ENCODE measurements around the gene SREBF2.
A peak's percentile ranks its signal among the peaks of the same experiment; 100 is the strongest.

SREBF2 gene

DNA sequence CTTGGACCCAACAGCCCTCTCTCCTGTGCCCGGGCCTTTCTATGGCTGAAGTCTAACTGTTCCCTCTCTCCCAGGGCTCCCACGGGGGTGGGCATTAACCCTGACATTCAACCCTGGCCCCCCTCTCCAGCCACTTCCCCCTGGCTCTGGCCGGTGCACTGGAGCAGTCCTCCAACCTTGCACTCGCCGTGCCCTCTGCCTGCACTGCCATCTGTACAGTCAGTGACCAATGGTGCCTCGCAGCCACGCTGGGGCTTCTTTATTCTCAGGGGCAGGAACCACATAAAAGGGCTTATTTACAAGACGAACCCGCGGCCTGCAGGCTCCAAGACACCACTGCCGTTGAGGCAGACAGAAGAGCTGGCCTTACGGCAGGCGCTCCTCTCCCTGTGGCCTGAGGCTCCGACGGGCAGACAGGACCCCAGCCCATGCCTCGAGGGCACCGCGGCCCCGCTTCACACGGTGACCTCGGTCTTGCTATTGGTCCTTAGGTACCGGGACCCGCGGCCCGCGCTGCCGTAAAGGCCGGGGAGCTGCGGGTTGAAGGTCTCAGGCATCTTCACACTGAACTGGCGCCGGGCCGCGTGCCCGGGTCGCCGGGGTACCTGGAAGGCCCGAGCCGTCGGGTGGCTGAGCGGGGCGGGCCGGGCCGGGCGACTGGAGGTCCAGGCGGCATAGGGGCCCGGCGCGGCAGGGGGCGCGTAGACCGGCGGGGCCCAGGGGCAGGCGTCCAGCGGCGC is 76.6 kb downstream of the SREBF2 start:
- no peak for DNase-seq

DNA sequence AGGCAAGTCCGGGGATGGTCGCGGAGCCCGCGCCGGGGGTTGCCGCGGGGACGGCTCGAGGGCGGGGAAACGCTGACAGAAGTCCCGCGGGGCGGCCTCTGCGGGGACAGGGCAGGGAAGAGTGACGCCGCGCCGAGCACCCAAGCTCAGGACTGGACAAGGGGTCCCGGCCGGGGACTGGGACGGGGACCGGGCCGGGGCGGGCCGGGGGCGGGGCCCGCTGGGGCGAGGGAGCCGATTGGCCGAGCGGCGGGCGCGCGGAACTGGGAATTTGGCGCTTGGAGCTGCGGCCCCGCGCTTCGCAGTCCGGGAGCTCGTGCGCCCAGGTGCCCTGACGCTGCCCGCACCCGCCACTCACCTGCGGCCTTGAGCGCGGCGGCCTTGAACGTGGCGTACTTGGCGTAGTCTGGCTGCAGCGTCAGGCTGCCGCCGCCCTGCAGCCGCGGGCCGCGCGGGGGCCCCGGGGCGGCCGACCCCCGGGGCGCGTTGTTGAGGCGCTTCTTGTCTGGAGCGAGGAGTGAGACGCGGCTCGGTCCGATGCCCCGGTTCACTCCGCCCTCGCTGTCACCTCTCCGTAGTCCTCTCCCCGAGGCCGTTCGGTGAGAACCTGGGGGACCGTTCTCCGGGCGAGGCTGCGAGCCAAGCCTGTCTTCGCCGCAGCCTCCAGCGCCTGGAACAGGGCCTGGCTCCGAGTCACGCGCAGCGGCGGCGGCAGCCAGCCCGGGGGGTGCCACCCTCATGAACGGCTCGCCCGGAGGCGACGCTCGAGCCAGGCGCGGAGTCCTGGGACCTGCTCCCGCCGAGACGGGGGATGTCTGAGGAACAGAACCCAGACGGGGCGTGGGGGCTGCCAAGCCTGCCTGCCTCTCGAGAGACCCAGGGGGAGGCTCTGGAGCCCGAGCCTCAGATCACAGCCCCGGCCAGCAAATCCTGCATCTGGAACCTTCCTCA is 77.4 kb downstream of the SREBF2 start:
- peak; percentile 23 for DNase-seq

DNA sequence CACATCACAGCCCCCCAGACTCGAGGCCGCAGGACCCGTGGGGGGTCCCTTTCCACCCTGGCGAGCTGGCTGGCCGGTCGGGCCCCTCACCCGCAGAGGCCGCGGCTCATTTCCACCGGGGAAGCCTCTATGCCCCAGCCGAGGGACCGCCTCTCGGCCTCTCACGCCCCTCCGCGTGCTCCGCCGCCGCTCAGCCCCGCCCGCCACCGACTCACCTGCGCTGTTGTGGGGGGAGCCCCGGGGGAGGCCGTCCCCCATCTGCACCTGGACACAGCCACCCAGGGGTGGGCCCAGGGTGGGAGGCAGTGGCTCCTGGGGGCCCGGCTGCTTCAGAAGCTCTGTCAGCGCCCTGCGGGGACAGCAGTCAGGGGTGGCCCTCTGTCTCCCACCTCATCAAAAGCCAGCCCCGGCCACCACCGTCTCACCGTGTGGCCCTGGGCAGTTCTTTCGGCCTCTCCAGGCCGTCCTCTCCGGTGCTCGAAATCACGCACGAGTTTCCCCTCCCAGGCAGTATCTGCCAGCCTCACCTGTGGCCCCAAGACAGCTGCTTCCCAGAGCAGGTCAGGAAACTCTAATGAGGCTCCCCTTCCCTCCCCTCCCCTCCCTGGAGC is 78.2 kb downstream of the SREBF2 start:
- no peak for DNase-seq

DNA sequence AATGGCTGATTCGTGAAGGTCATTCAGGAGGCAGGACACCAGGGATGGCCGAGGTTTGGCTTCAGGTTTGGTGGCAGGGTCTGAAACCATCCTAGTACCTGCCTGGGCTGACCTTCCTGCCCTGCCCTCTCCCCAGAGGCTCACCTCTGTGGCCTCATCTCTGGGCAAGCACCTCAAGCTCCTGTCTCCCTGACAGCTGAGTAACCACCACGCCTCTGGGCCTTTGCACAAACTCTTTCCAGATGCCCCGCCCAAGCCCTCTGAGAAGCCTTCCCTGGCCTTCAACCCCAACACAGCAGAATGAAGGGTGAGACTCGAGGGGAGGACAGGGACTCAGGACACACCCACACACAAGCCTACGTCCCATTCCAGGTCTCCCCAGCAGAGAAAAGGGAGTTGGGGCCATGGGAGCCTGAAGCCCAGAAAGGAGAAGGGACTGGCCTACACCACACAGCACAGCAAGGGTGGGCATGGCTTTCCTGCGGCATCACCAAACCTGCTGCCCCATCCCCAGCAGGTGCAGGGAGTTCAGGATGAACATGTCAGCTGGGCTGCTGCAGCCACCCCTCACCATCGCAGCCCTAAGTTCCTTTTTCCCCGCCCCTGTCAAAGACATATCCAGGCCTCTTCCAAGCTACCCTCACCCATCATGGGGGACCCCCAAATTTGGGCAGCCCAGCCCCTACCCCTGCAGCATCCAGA is 79.6 kb downstream of the SREBF2 start:
- no peak for DNase-seq

DNA sequence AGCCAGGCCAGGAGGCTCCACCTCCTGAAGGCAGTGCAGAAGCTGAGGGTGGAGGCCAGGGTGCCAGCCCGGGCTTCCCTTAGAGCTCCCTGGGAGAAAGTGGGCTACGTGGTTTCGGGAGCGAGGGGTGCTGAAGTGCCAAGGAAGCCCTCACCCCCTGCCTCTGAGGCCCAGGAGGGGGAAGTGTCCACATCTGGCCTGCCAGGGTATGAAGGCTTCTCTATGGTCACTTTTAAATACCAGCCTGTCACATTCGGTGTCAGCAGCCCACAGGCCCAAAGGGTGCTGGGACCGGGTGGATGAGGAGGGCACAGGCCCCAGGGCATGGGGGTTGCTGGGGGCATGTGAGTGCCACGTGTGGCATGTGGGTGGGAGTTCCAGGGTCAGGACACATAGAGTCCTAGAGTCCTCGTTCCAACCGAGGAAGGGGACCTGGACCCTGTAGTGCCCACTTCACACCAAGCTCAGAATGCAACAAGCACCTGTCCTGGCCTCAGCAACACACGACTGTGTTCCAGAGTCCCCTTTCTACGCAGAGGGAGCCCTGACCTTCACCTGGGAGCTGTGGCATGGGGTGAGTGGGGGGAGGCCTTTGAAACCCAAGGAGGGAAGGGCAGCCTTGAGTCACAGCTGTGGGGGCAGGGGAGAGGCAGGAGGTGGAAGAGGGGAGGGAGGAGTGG is 80.3 kb downstream of the SREBF2 start:
- no peak for DNase-seq

DNA sequence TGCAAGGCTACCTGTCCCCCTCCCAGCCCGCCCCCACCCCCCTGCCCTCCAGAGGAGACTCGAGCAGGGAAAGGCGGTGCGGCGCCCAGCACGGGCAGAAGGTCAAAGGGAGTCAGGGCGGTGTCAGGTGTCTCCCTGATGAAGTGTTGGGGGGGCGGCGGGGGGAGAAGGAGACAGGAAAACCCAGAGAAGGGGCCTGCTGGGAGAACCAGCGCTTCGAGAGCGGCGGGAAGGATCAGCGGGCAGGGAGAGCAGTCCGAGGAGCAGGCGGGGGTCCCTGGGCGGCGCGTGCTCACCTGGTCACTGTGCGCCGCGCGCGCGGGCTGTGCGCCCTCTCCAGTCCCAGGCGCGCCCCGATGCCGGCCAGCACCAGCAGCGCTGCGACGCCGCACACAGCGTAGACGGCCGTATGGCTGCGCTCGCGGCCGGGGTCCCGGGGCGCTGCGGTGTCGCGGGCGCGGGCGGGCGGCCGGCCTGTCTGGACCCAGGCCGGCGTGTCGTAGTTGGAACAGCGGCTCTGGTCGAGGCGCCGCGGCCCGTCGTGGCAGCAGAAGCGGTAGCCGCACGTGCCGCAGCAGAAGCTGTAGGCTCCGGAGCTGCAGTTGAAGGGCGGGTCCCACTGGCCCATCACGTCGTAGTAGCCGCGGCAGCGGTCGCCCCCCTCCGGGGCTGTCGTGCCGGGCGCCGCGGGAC is 81.1 kb downstream of the SREBF2 start:
- DNase-seq = no peak

DNA sequence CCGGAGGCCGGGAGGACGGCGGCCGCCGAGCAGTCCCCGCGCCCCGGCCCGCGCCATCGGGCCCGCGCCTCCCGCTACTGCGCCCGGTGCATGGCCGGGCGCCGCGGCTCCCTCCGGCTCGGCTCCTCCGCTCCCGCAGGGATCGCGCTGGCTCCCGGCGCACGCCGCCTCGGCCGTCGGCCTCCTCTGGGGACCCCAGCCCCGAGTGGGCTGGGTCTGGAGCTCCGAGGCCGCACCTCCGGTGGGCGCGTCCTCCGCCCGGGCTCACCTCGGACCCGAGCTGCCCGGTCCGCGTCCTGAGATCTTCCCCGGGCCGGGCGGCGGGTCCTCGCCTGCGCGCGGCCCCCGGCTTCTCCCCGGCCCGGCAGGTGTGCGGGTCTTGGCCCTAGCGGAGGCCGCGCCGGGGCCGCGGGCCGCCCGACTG is 81.7 kb downstream of the SREBF2 start:
- no peak for DNase-seq

DNA sequence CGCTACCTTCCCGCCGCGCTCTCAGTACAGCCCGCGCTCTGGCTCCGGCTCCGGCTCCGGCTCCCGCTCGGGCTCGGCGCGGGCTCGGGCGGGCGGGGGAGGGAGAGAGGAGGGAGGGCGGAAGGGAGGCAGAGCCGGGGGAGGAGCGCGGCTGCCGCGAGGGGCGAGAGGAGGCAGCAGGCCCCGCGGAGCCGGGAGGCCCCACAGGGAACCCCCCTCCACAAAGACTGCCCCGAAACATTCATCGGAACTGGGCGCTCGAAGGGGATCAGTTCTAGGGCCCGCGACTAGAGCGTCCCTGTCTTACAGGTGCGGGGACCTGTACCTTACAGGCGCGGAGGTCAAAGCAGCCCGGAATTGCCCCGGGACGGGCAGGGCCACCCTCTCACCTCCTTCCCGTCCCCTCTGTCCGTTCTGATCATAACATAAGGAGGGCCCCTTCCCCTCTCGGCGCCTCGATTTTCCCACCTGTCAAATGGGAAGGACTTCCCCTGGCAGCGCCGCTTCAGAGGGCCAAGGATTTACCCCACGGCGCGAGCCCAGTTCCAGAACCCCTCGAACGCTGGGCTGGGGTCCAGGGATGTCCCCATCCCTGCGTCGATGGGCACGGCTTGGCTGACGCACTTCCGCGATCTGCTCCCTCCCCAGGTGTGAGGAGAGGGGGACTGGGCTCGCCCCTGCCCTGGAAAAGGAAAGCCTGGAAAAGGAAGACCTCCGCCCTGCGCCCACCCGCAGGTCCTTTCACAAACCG is 82.3 kb downstream of the SREBF2 start, which contains the start of gene SHISA8:
Gene SHISA8 (minus strand): TSS at position 40 of the 751 bp plus-strand sequence. CDS start 407 bp downstream, outside the sequence.
- peak; percentile 59 for DNase-seq

DNA sequence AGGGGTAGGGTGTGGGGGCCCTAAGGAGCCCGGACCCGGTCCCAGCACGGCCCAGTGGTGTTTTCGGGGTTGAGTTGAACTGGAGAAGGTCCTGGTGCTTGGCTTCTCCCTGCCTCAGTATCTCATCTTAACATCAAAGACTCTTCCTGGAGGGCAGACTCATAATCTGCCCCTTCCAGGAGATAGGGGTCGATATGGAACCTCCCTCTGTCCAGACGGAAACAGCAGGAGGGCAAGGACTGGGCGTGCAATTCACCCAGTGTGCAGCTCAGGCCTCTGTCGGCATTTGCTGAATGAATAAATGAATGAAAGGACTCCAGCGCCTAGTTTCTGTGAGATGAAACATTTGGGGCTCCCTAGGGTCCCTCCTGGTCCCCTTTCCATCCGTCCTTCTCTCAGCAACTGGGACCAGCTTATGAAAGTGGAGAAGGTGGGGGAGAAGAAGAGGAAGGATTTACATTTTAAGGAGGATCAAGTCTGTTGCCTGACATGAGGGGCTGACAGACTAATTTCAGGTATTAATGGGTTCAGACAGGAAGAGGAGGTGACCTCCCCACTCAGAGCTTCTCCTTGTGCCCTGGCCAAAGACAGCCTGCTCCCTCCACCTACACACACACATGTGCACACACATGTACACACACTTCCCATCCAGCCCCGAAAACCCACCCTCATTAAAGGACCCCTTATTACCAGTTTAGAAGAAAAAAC is 83.0 kb downstream of the SREBF2 start:
- DNase-seq = no peak

DNA sequence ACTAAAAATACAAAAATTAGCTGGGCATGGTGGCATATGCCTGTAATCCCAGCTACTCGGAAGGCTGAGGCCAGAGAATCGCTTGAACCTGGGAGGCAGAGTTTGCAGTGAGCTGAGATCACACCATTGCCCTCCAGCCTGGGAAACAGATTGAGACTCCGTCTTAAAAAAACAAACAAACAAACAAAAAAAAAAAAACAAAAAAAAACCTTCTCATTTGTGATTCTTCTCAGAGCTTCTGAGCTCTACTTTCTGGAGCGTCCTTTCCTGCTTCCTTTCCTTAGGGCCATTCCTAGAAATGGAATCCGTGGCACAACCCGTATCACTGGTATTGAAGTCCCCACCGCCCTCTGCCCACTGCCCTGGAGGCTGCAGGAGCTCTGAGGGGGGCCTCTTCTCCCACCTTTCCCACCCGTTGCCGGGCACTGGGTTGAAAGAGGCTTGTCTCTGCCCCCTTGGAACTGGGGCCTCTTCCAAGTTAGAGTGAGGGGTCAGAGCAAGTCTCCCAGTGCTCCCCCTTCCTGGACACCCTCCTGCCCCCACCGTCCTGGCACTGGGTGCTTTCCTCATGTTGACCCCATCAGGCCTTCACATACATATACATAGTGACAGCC is 83.9 kb downstream of the SREBF2 start:
- DNase-seq = no peak

DNA sequence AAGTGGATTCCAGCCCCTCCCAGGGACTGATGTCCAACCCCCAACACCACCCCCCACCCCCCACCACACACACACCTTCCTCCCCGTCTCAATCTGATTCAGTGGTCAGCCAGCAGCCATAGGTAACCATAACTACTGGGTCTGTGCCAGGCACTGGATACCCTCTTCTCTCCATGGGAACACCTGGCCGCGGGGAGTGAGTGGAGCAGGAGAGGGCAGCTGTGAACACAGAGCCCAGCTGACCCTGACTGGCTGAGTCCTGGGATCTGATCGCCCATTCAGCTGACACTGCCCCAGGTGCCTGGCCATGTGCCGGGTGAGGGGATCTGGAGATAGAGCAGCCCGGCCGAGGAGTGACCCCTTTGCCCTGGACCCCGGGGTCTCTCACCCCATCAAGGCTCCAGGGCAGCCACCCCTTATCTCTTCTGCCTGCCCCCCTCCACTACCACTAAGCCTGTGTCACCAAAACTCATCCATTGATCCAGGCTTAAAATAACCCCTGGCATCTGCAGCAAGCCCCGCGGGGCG is 84.5 kb downstream of the SREBF2 start:
- DNase-seq = no peak

DNA sequence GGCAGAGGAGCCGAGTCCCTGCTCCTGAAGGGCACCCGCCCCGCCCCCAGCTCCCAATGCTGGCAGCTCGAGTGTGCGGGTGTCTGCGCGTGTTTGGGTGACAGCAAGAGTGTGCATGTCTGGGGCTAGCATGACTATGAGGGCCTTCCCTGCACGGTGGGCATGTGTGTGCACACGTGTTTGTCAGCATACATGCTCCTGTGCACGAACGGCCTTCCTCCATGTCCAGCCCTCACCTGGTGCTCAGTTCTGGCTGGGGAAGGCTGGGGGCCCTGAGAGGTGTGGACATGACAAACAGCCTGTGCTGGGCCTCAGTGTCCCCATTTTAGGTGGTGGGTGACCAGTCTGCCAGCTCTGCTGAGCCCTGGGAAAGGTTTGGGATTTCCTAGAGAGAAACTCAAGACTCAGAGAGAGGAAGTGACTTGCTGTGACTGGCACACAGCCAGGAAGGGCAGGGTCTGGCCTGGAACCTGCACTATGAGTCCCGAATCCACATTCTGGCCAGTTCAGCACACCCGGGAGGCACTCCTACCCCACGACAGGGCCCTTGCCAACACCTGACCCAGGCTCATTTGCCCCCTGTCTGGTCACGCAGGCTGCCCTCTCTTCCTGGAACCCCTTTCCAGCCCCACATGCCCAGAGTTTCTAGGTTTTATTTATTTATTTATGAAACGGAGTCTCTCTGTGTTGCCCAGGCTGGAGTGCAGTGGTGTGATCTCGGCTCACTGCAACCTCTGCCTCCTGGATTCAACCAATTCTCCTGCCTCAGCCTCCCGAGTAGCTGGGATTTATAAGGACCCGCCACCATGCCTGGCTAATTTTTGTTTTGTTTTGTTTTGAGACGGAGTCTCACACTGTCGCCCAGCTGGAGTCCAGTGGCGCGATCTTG is 85.2 kb downstream of the SREBF2 start:
- no peak for DNase-seq

DNA sequence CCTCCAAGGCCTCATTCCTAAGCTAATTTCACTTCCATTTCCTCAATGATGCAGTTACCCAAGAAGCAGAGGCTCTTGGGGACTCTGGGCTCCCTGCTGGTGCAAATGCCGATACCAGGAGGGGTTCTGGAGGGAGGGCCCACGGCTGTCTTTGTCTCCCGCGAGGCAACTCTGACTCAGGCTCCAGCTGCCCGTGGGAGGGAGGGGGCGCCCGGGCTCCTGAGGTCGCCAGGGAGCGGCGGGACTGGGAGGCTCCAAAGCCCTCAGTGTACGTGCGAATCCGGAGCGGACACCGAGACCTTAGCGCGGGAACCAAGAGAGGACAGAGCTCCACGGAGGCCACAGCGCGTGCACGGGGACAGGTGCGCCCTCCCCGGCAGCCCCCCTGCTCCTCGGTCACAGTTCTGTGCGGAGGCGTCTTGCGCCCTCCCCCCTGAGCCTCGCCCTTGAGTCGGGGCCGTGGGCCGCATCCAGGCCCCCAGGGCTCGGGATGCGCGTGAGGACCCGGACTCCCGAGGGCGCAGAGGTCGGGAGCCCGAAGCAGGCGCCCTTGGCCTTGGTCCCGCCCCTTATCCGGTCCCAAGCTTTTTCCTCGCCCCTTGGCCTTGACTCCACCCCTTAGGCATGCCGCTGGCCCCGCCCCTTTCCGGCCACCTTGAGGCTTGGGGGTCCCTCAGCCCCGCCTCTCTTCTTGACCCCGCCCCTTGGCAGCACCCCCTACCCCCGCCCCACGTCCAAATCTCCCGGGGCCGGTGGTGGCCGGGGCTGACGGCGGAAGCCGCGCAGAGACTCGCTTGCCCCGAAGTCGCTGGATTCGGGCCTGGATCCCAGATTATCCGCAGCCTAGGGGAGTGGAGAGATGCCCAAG is 86.7 kb downstream of the SREBF2 start:
- peak; percentile 16 for DNase-seq

DNA sequence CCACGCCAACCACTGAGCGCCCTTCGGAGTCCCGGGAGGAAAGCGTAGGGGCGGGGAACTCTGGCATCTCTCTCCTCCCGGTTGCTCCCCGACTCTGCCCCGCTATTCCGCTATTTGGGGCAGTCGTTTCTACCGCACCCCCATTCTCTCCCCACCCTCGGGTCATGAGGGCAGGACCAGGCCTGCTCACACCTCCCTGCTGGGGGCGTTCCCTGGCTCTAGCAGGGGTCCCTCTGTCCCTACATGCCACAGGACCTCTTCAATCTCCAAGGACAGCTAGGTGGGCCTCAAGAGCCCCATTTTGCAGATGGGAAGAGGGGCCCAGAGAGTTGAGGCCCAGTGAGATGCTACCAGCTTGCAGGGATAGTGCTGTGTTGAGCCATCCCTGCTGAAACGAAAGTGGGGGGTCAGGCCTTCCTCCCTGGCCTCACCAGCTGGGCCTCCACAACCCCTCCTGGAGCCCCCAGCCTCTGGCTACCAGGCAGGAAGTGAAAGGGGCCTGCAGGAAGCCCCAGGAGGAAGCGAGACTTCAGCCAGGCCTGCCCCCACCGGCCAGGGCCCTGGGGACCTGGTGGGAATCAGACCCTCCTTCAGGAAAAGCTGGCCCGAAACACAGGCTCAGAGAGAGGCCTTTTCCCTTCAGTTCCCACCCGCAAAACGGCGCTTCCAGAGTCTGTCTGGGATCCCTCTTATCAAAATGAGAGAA is 87.5 kb downstream of the SREBF2 start:
- DNase-seq = no peak

DNA sequence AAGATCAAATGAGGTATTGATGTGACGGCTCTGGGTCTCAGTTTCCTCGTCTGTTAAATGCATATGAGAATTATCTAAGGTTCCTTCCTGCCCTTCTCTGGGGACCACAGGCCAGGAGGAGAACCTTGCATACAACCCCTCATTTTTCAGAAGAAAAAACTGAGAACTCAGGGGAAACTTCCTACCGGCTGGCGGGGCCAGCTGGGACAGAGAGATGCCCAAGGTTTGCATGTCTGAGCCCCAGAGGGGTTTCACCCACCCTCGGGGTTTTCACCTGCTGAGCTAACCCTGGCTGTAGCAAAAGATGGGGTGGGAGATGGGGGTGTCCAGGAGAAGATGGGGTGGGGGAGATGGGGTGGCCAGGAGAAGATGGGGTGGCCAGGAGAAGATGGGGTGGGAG is 89.4 kb downstream of the SREBF2 start:
- no peak for DNase-seq

DNA sequence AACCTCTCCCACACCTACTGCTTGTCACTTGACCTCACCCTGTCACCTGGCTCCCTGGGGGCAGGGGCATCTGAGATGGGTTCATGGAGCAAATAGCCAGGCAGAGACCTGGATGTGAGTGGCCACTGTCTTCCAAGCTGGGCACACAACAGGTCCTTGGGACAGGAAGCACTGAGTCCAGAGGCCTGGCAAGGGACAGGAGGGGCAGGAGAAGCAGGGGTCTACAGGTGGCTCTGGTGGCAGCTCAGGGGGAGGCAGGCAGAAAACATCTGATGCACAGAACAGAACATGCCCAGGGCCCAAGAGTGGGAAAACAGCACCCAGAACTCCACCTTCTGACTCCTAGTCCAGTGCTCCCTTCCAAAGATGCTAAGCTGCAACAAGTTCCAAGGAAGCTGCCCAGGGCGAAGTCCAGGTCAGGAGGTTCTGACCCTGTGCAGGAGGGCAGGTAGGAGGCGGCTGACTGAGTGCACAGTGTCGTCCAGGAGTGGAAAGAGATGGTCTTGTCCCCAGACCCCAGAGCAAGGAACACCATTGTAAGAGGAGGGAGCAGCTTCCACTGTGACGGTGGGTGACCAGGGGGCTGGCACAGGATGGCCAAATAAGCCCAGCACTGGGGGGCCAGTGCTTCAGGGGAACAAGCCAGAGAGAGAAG is 90.2 kb downstream of the SREBF2 start:
- DNase-seq = no peak
